Coronary artery (tissue), 2 donors: Measurements from ENCODE around the gene THOC6.
A peak's percentile ranks its signal among the peaks of the same experiment; 100 is the strongest.

ENCODE experiments used
- DNase-seq: peaks from one replicate; pipeline ENCODE4 v3.0.0-alpha.2; 2017; ENCODE audit warnings: low spot score
- H3K27ac ChIP-seq, 2 donors: fragments of 200-600 bp; sonication (generic); one replicate each; pipeline ENCODE4 v1.5.1; 2016 to 2019
- H3K4me3 ChIP-seq: fragments of 200-600 bp; sonication (generic); 2 replicates; pipeline ENCODE4 v1.5.1; 2016; ENCODE audit warnings: mild to moderate bottlenecking, moderate library complexity
- TF ChIP-seq, protein P1 (sequence below): fragments of 200-600 bp; sonication (generic); IDR thresholded peaks from one replicate; pipeline ENCODE4 v1.5.1; 2019; ENCODE audit warnings: antibody characterized with exemption

Gene THOC6

GRCh38 chr16:3026003-3026378, 2.2 kb downstream of the THOC6 start:
- Histone ChIP-seq H3K4me3 (no peak overlapping the region), H3K27ac (no peak overlapping the region)
- DNase-seq, result no peak
- TF ChIP-seq, protein P1, sequence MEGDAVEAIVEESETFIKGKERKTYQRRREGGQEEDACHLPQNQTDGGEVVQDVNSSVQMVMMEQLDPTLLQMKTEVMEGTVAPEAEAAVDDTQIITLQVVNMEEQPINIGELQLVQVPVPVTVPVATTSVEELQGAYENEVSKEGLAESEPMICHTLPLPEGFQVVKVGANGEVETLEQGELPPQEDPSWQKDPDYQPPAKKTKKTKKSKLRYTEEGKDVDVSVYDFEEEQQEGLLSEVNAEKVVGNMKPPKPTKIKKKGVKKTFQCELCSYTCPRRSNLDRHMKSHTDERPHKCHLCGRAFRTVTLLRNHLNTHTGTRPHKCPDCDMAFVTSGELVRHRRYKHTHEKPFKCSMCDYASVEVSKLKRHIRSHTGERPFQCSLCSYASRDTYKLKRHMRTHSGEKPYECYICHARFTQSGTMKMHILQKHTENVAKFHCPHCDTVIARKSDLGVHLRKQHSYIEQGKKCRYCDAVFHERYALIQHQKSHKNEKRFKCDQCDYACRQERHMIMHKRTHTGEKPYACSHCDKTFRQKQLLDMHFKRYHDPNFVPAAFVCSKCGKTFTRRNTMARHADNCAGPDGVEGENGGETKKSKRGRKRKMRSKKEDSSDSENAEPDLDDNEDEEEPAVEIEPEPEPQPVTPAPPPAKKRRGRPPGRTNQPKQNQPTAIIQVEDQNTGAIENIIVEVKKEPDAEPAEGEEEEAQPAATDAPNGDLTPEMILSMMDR, result no peak

GRCh38 chr16:3026609-3027488, 3.0 kb downstream of the THOC6 start:
- DNase-seq, result no peak
- TF ChIP-seq, protein P1, result no peak

GRCh38 chr16:3027489-3027795, 3.6 kb downstream of the THOC6 start:
- no peak for DNase-seq
- H3K27ac ChIP-seq, result no peak overlapping the region
- TF ChIP-seq, protein P1, result no peak
- no peak overlapping the region for H3K4me3 ChIP-seq

More at GRCh38 chr16:3026609-3027488, 3.0 kb downstream of the THOC6 start:
- Histone ChIP-seq H3K27ac (no peak overlapping the region), H3K4me3 (no peak overlapping the region)

GRCh38 chr16:3027983-3028715, 4.3 kb downstream of the THOC6 start:
- Histone ChIP-seq H3K27ac (no peak overlapping the region), H3K4me3 (no peak overlapping the region)
- TF ChIP-seq, protein P1, result no peak
- DNase-seq, result no peak

GRCh38 chr16:3028716-3029319, 5.0 kb downstream of the THOC6 start:
- H3K4me3 ChIP-seq, result no peak overlapping the region
- H3K27ac ChIP-seq, result no peak overlapping the region
- TF ChIP-seq, protein P1, result no peak
- DNase-seq, result no peak

GRCh38 chr16:3029491-3030221, 5.8 kb downstream of the THOC6 start:
- DNase-seq, result no peak
- TF ChIP-seq, protein P1, result no peak
- Histone ChIP-seq H3K4me3 (peak overlapping the region; percentile 55), H3K27ac (no peak overlapping the region)
